Central memory CD8-positive, alpha-beta T cell (primary cell): ENCODE results near the gene C1QTNF4.

Experiments used
- ATAC-seq: fragments of 150-1000 bp; cut with Tn5 transposase; replicated peaks from 2 replicates; pipeline ENCODE4 v1.10.0; 2022; ENCODE audit warnings: mild to moderate bottlenecking, moderate FRiP score, moderate number of reproducible peaks; ENCODE audit not compliant: poor library complexity, severe bottlenecking; ENCODE audit errors: extremely low read depth
- DNase-seq, 2 donors: peaks; one replicate each; pipeline ENCODE4 v3.0.0; 2021; ENCODE audit warnings: low spot score in 2 of 2
- H3K27ac Mint-ChIP-seq: one replicate; pipeline ENCODE4 v1.8.0; 2022; ENCODE audit warnings: low read depth, mild to moderate bottlenecking, moderate library complexity, mixed read lengths
- H3K27me3 Mint-ChIP-seq: one replicate; pipeline ENCODE4 v1.8.0; 2022; ENCODE audit warnings: mixed read lengths
- H3K36me3 Mint-ChIP-seq: one replicate; pipeline ENCODE4 v1.8.0; 2022; ENCODE audit warnings: mild to moderate bottlenecking, moderate library complexity, mixed read lengths; ENCODE audit not compliant: insufficient read depth
- H3K4me1 Mint-ChIP-seq: one replicate; pipeline ENCODE4 v1.8.0; 2022; ENCODE audit warnings: mixed read lengths
- H3K4me3 Mint-ChIP-seq: one replicate; pipeline ENCODE4 v1.8.0; 2022; ENCODE audit warnings: mild to moderate bottlenecking, moderate library complexity, mixed read lengths
- H3K9me3 Mint-ChIP-seq: one replicate; pipeline ENCODE4 v1.8.0; 2022; ENCODE audit warnings: mixed read lengths

Gene C1QTNF4

GRCh38 chr11:47589977-47590861 is 4.0 kb downstream of the C1QTNF4 start:
- Mint-ChIP-seq H3K36me3 (peaks cover 6% of the 10 kb centered on the region), H3K27me3 (peaks cover 29% of the 10 kb centered on the region), H3K9me3 (no peaks in the 10 kb centered on the region), H3K4me3 (no peak overlapping the region), H3K27ac (no peak overlapping the region), H3K4me1 (no peaks in the 10 kb centered on the region)
- DNase-seq (no peak), ATAC-seq (no peak)

- H3K4me1 Mint-ChIP-seq: no peaks in the 10 kb centered on the region
- DNase-seq (no peak), ATAC-seq (no peak)
- H3K36me3 Mint-ChIP-seq: peaks cover 7% of the 10 kb centered on the region
- H3K4me3 Mint-ChIP-seq: no peak overlapping the region
- no peak overlapping the region for H3K27ac Mint-ChIP-seq
- H3K27me3 Mint-ChIP-seq: peaks cover 23% of the 10 kb centered on the region
- no peaks in the 10 kb centered on the region for H3K9me3 Mint-ChIP-seq
These were observed 4.6 kb downstream of the C1QTNF4 start for GRCh38 chr11:47589584-47589976.

GRCh38 chr11:47589118-47589517 is 5.1 kb downstream of the C1QTNF4 start:
- no peak overlapping the region for H3K4me3 Mint-ChIP-seq
- DNase-seq: no peak
- H3K27ac Mint-ChIP-seq: no peak overlapping the region
- peaks cover 11% of the 10 kb centered on the region for H3K36me3 Mint-ChIP-seq
- ATAC-seq: no peak
- H3K4me1 Mint-ChIP-seq: no peaks in the 10 kb centered on the region
- no peaks in the 10 kb centered on the region for H3K9me3 Mint-ChIP-seq
- peaks cover 18% of the 10 kb centered on the region for H3K27me3 Mint-ChIP-seq

GRCh38 chr11:47587723-47588326 is 6.4 kb downstream of the C1QTNF4 start:
- DNase-seq: no peak
- H3K9me3 Mint-ChIP-seq: no peaks in the 10 kb centered on the region
- peaks cover 20% of the 10 kb centered on the region for H3K36me3 Mint-ChIP-seq
- no peak for ATAC-seq
- H3K27ac Mint-ChIP-seq: no peak overlapping the region
- peaks cover 5% of the 10 kb centered on the region for H3K27me3 Mint-ChIP-seq
- no peaks in the 10 kb centered on the region for H3K4me1 Mint-ChIP-seq
- no peak overlapping the region for H3K4me3 Mint-ChIP-seq

- Mint-ChIP-seq H3K4me3 (no peak overlapping the region), H3K27ac (no peak overlapping the region), H3K36me3 (peaks cover 23% of the 10 kb centered on the region), H3K9me3 (no peaks in the 10 kb centered on the region), H3K27me3 (no peaks in the 10 kb centered on the region), H3K4me1 (no peaks in the 10 kb centered on the region)
- ATAC-seq (no peak), DNase-seq (no peak)
These were observed 7.0 kb downstream of the C1QTNF4 start for GRCh38 chr11:47587039-47587716.

- H3K27me3 Mint-ChIP-seq: no peaks in the 10 kb centered on the region
- H3K27ac Mint-ChIP-seq: no peak within 1 kb of the TSS
- peaks cover 27% of the 10 kb centered on the region for H3K36me3 Mint-ChIP-seq
- no peaks in the 10 kb centered on the region for H3K4me1 Mint-ChIP-seq
- DNase-seq: no peak
- ATAC-seq: no peak
- H3K4me3 Mint-ChIP-seq: no peak within 1 kb of the TSS
- no peaks in the 10 kb centered on the region for H3K9me3 Mint-ChIP-seq
These were observed 7.9 kb downstream of the C1QTNF4 start, which contains the start of gene FAM180B for GRCh38 chr11:47586098-47586855. Gene FAM180B, plus strand, starts transcription at chr11:47586678. Its CDS starts 91 bp downstream, at chr11:47586769.

- H3K4me3 Mint-ChIP-seq: peak overlapping the region; percentile 4
- ATAC-seq (no peak), DNase-seq (no peak)
- H3K9me3 Mint-ChIP-seq: no peaks in the 10 kb centered on the region
- peaks cover 34% of the 10 kb centered on the region for H3K36me3 Mint-ChIP-seq
- H3K27ac Mint-ChIP-seq: no peak overlapping the region
- no peaks in the 10 kb centered on the region for H3K27me3 Mint-ChIP-seq
- H3K4me1 Mint-ChIP-seq: peaks cover 16% of the 10 kb centered on the region
These were observed 10.4 kb downstream of the C1QTNF4 start for GRCh38 chr11:47583844-47584243.

GRCh38 chr11:47578524-47579494 is 15.4 kb downstream of the C1QTNF4 start, which contains the start of the genes KBTBD4 and NDUFS3:
Gene KBTBD4, minus strand, starts transcription at chr11:47578970. Its CDS starts 19 bp downstream, at chr11:47578951.
Gene NDUFS3, plus strand, starts transcription at chr11:47579074. Its CDS starts 18 bp downstream, at chr11:47579092.
- H3K27ac Mint-ChIP-seq: peak within 1 kb of the TSS; percentile 98
- H3K27me3 Mint-ChIP-seq: no peaks in the 10 kb centered on the region
- DNase-seq: peak; percentile 81 to 90
- peak within 1 kb of the TSS; percentile 92 for H3K4me3 Mint-ChIP-seq
- peaks cover 53% of the 10 kb centered on the region for H3K36me3 Mint-ChIP-seq
- peak; percentile 90 for ATAC-seq
- no peaks in the 10 kb centered on the region for H3K9me3 Mint-ChIP-seq
- H3K4me1 Mint-ChIP-seq: peaks cover 26% of the 10 kb centered on the region

- H3K27ac Mint-ChIP-seq: peak overlapping the region; percentile 98
- H3K4me3 Mint-ChIP-seq: peak overlapping the region; percentile 92
- H3K27me3 Mint-ChIP-seq: no peaks in the 10 kb centered on the region
- DNase-seq (no peak), ATAC-seq (no peak)
- H3K36me3 Mint-ChIP-seq: peaks cover 52% of the 10 kb centered on the region
- H3K4me1 Mint-ChIP-seq: peaks cover 30% of the 10 kb centered on the region
- no peaks in the 10 kb centered on the region for H3K9me3 Mint-ChIP-seq
These were observed 16.7 kb downstream of the C1QTNF4 start for GRCh38 chr11:47577460-47578041.

GRCh38 chr11:47573321-47573720 is 20.9 kb downstream of the C1QTNF4 start:
- no peak for ATAC-seq
- Mint-ChIP-seq H3K4me3 (no peak overlapping the region), H3K36me3 (peaks cover 51% of the 10 kb centered on the region), H3K9me3 (no peaks in the 10 kb centered on the region), H3K4me1 (peaks cover 10% of the 10 kb centered on the region), H3K27me3 (no peaks in the 10 kb centered on the region), H3K27ac (no peak overlapping the region)
- DNase-seq: no peak

- peaks cover 10% of the 10 kb centered on the region for H3K4me1 Mint-ChIP-seq
- H3K36me3 Mint-ChIP-seq: peaks cover 48% of the 10 kb centered on the region
- H3K4me3 Mint-ChIP-seq: no peak overlapping the region
- no peak overlapping the region for H3K27ac Mint-ChIP-seq
- DNase-seq (no peak), ATAC-seq (no peak)
- H3K9me3 Mint-ChIP-seq: no peaks in the 10 kb centered on the region
- H3K27me3 Mint-ChIP-seq: no peaks in the 10 kb centered on the region
These were observed 21.4 kb downstream of the C1QTNF4 start for GRCh38 chr11:47572715-47573255.
